ENCODE measurements around the gene SIX4.

Gene SIX4

DNA sequence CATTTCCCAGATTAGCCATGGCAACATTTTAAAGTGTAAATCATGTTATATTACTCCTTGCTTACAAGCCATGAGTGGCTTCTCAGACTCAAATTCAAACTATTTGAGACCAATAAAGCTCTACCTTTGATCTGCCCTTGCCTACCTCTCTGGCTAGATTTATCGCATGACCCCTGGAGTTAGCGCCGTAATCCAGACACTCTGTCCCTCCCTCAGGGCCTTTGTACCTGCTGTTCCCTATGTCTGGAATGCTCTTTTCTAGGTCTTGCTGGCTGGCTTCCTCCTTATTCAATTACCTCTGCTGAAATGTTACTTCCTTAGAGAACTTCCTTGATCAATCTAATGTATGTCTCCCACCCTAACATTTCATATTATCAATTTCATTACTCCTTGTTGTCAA lies 16.3 kb downstream of the SIX4 start:
- Histone ChIP-seq H3K4me3 (ENCODE audit: low read length) (no peak overlapping the region), H3K79me2 (ENCODE audit: control insufficient read depth, low read length) (no peaks in the 10 kb centered on the region), H3K4me2 (ENCODE audit: low read length) (no peak overlapping the region), H3K36me3 (ENCODE audit: control insufficient read depth, low read length) (no peaks in the 10 kb centered on the region), H4K20me1 (ENCODE audit: control insufficient read depth, insufficient read depth, low read depth, low read length) (no peaks in the 10 kb centered on the region), H3K27ac (ENCODE audit: low read depth, low read length) (no peak overlapping the region), H3K9me2 (replicated peaks; ENCODE audit: control insufficient read depth, low read length) (no peaks in the 10 kb centered on the region), H3K4me1 (ENCODE audit: control insufficient read depth, low read length) (no peaks in the 10 kb centered on the region), H3F3A (ENCODE audit: control insufficient read depth, insufficient read depth) (no peaks in the 10 kb centered on the region), H3K27me3 (ENCODE audit: control insufficient read depth, low read length) (no peaks in the 10 kb centered on the region), H3K9me3 (ENCODE audit: control insufficient read depth, insufficient read depth, low read length) (no peaks in the 10 kb centered on the region)
- no peak for TF ChIP-seq EZH2phosphoT487 (IDR thresholded peaks at IDR 0.05; ENCODE audit: borderline replicate concordance, low read length)
- TF ChIP-seq, protein P1, sequence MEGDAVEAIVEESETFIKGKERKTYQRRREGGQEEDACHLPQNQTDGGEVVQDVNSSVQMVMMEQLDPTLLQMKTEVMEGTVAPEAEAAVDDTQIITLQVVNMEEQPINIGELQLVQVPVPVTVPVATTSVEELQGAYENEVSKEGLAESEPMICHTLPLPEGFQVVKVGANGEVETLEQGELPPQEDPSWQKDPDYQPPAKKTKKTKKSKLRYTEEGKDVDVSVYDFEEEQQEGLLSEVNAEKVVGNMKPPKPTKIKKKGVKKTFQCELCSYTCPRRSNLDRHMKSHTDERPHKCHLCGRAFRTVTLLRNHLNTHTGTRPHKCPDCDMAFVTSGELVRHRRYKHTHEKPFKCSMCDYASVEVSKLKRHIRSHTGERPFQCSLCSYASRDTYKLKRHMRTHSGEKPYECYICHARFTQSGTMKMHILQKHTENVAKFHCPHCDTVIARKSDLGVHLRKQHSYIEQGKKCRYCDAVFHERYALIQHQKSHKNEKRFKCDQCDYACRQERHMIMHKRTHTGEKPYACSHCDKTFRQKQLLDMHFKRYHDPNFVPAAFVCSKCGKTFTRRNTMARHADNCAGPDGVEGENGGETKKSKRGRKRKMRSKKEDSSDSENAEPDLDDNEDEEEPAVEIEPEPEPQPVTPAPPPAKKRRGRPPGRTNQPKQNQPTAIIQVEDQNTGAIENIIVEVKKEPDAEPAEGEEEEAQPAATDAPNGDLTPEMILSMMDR (IDR thresholded peaks at IDR 0.05; ENCODE audit: low read depth, low read length, poor library complexity, severe bottlenecking) = no peak

DNA sequence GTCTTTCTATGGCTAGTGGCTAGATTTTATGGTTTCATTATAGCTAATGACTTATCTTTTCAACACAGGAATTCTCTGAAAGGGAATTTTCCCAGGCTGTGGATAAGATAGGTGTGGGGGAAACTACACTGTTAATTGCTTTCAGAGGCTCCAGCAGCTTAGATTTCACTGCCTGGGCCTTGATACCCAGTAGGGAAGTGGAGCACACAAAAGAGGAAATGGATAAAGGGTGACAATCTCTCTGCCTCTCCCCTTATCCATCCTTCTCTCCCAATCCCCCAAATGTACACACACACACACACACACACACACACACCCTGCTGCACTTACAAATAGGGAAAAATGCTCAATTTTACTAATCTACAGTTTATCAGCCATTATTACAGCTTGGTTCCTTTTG lies 19.1 kb downstream of the SIX4 start:
- Histone ChIP-seq H3K9me2 (replicated peaks; ENCODE audit: control insufficient read depth, low read length) (no peaks in the 10 kb centered on the region), H3K36me3 (ENCODE audit: control insufficient read depth, low read length) (no peaks in the 10 kb centered on the region), H3K4me1 (ENCODE audit: control insufficient read depth, low read length) (no peaks in the 10 kb centered on the region), H3K4me3 (ENCODE audit: low read length) (no peak overlapping the region), H3F3A (ENCODE audit: control insufficient read depth, insufficient read depth) (no peaks in the 10 kb centered on the region), H3K27ac (ENCODE audit: low read depth, low read length) (no peak overlapping the region), H3K9me3 (ENCODE audit: control insufficient read depth, insufficient read depth, low read length) (no peaks in the 10 kb centered on the region), H3K27me3 (ENCODE audit: control insufficient read depth, low read length) (no peaks in the 10 kb centered on the region), H4K20me1 (ENCODE audit: control insufficient read depth, insufficient read depth, low read depth, low read length) (no peaks in the 10 kb centered on the region), H3K79me2 (ENCODE audit: control insufficient read depth, low read length) (no peaks in the 10 kb centered on the region), H3K4me2 (ENCODE audit: low read length) (no peak overlapping the region)
- TF ChIP-seq, protein P1 (IDR thresholded peaks at IDR 0.05; ENCODE audit: low read depth, low read length, poor library complexity, severe bottlenecking) = no peak
- TF ChIP-seq EZH2phosphoT487 (IDR thresholded peaks at IDR 0.05; ENCODE audit: borderline replicate concordance, low read length) = no peak

DNA sequence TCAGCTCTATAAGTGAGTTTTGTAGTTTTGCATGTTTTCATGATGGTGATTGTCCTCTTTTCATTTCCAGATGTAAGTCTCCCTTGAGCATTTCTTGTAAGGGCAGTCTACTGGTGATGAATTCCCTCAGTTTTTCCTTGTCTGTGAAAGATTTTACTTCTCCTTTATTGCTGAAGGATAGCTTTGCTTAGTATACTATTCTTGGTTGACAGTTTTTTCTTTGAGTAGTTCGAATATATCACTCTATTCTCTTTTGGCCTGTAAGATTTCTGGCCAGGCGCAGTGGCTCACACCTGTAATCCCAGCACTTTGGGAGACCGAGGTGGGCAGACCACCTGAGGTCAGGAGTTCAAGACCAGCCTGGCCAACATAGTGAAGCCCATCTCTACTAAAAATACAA lies 23.6 kb downstream of the SIX4 start:
- H3K4me3 ChIP-seq (ENCODE audit: low read length) = no peak overlapping the region
- no peaks in the 10 kb centered on the region for H3K79me2 ChIP-seq (ENCODE audit: control insufficient read depth, low read length)
- H3K36me3 ChIP-seq (ENCODE audit: control insufficient read depth, low read length) = no peaks in the 10 kb centered on the region
- no peak overlapping the region for H3K4me2 ChIP-seq (ENCODE audit: low read length)
- no peaks in the 10 kb centered on the region for H3K9me2 ChIP-seq (replicated peaks; ENCODE audit: control insufficient read depth, low read length)
- H4K20me1 ChIP-seq (ENCODE audit: control insufficient read depth, insufficient read depth, low read depth, low read length) = no peaks in the 10 kb centered on the region
- no peak overlapping the region for H3K27ac ChIP-seq (ENCODE audit: low read depth, low read length)
- H3K27me3 ChIP-seq (ENCODE audit: control insufficient read depth, low read length) = no peaks in the 10 kb centered on the region; the same call in 1 of the 2 replicates
- no peaks in the 10 kb centered on the region; the same call in 1 of the 2 replicates for H3K9me3 ChIP-seq (ENCODE audit: control insufficient read depth, insufficient read depth, low read length)
- no peaks in the 10 kb centered on the region for H3K4me1 ChIP-seq (ENCODE audit: control insufficient read depth, low read length)
- TF ChIP-seq, protein P1 (IDR thresholded peaks at IDR 0.05; ENCODE audit: low read depth, low read length, poor library complexity, severe bottlenecking) = no peak
- no peak for TF ChIP-seq EZH2phosphoT487 (IDR thresholded peaks at IDR 0.05; ENCODE audit: borderline replicate concordance, low read length)
- no peaks in the 10 kb centered on the region for H3F3A ChIP-seq (ENCODE audit: control insufficient read depth, insufficient read depth)
